ENCODE data around the gene CTSD.
"Not testable (repeated sequence)": the region's sequence is repeated elsewhere in the genome, so short reads cannot be mapped to it uniquely, and the experiment has no call there.

The CTSD gene

GRCh38 chr11:1782031-1782590 lies 18.4 kb upstream of the CTSD start:
- no peak for DNase-seq

DNA sequence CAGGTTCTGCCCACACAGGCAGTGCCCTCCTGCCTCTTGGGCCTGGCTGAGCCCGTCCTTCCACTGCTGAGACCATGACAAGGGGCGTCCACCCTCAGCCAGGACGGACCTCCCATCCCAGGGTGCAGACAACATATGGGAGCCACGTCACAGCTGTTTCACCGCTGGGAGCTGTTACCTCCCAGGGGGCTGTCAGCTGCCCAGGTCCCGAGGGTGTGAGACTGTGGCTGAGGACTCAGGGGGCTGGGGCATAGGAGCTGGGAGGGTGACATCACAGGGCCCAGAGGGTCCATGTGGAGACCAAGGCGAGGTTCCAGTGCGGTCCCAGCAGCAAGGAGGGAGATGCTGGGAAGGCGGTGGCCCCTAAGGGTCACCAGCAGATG lies 17.9 kb upstream of the CTSD start:
- DNase-seq: no peak

DNA sequence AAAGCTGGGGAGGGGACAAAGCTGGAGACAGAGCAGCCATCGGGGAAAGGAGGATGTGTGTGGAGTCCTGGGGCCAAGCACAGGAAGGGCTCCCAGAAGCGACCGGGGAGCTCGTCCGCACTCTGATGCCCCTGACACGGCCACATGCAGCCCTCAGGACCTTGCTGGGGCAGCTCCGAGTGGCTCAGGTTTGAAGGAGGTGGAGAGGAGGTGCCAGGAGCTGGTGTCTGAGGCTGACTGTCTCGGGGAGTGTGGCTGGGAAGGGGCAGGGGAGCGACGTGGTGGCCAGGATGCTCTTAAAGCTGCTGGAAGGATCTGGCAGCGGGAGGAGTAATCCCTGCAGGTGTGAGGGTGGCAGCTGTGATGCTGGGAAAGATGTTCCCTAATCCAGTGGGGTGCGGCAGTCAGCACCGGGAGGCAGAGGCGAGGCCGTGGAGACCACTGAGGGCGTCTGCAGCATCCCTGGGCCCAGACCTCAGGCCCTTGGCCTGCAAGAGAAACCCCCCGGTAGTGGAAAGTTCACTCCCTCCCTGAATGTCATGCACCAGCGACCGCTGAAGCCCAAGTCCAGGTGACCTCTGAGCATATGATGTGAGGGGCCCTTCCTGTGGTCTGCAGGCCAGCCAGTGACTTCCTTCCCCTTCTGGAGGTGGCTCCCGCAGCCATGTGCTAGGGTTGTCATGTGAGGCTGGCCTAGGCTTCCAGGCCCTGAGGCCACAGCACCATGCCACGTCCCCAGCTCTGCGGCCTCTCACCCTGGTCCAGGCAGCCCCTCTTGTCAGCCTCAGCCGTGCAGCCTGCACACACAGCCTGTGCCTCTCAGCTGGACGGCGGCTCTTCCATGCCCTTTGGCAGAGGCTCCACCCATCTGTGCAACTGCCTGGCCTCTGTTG lies 17.2 kb upstream of the CTSD start:
- DNase-seq: no peak

GRCh38 chr11:1779806-1780699 lies 16.3 kb upstream of the CTSD start:
- no peak for DNase-seq

GRCh38 chr11:1779034-1779805 lies 15.5 kb upstream of the CTSD start:
- DNase-seq: no peak

- DNase-seq: no peak
Observed at GRCh38 chr11:1778141-1778911, 14.6 kb upstream of the CTSD start.

- no peak for DNase-seq
Observed at GRCh38 chr11:1777737-1778136, 14.0 kb upstream of the CTSD start.

DNA sequence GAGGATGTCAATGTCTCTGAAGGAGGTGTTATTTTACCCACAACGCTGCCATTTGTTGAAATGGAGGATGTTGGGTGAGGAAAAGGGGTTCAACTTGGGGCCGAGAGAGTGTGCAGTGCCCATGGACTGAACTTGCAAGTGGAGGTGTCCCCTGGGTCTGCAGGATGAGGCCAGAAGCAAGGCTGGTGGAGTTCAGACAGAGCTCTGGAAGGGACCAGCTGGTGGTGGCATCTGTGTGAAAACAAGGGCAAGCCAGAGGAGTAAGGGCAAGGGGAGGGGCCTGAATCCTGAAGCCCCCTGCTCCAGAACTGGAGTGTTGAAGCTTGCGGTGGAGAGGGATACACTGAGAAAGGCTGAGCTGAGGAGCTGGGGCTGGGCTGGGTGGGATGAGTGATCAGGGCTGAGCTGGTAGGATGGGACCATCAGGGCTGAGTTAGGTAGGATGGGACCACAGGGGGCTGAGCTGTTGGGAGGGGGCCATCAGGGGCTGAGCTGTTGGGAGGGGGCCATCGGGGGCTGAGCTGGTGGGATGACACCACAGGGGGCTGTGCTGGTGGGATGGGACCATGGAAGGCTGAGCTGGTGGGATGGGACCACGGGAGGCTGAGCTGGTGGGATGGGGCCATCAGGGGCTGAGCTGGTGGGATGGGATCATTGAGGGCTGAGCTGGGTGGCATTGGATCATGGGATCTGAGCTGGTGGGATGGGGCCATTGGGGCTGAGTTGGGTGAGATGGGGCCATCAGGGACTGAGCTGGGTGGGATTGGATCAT lies 13.4 kb upstream of the CTSD start:
- no peak for DNase-seq

GRCh38 chr11:1776331-1776851 lies 12.7 kb upstream of the CTSD start:
- DNase-seq: no peak

DNA sequence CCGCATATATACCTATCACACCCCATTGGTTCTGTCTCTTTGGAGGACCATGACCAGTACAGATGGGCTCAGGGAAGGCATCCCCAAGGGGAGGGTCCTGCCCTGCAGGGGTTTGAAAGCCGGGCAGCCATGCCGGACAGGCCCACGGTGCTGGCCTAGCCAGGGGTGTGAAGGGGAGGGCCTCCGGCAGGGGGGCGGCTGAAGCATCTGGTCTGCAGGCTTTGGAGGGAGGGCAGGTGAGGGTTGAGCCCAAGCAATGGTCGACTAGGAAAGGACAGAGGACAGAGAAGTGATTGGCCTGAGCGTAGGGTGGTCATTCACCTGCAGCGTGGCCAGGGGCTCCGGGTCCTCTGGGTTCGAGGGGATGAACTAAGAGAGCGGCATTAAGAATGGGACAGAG lies 11.2 kb upstream of the CTSD start:
- no peak for DNase-seq

- no peak for DNase-seq
Observed at GRCh38 chr11:1773994-1774550, 10.3 kb upstream of the CTSD start.

DNA sequence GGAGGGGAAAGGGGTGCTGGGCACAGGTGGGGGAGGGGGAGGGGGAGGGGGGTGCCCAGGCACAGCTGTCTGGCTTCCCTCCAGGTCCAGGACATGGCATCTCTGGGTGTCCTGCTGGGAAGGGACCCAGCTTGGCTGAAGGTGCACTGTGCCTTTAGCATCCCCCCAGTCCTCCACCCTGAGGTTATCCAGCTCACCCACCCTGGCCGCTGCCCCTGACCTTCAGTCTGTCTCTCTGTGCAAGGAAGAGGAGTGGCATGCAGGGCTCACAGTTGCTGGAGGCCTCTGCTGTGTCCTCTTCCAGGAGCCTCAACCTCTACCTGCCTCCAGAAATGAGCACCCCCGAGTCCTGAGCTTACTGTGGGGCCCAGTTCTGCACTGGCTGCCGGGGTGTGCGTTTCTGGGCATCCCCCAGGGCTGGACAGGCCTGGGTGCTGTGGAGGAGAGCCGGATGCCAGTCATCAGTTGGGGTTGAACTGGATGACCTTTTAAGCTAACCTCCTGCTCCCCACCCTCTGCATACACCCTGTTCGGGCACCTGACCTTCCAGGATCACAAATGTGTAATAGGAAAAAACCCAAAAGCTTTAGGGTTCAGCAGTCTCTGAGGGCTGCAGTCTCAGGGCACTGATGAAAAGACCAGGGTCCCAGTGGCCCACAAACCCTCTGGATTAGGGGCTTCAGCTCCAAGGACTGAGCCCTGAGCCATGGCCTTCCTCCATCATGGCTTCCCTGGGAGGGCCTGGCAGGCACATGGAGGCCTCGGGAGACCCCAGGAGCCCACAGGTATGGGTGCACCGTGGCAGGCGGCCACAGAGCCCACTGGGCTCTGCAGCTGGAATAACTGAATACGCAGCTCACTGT lies 9.6 kb upstream of the CTSD start:
- DNase-seq: no peak

DNA sequence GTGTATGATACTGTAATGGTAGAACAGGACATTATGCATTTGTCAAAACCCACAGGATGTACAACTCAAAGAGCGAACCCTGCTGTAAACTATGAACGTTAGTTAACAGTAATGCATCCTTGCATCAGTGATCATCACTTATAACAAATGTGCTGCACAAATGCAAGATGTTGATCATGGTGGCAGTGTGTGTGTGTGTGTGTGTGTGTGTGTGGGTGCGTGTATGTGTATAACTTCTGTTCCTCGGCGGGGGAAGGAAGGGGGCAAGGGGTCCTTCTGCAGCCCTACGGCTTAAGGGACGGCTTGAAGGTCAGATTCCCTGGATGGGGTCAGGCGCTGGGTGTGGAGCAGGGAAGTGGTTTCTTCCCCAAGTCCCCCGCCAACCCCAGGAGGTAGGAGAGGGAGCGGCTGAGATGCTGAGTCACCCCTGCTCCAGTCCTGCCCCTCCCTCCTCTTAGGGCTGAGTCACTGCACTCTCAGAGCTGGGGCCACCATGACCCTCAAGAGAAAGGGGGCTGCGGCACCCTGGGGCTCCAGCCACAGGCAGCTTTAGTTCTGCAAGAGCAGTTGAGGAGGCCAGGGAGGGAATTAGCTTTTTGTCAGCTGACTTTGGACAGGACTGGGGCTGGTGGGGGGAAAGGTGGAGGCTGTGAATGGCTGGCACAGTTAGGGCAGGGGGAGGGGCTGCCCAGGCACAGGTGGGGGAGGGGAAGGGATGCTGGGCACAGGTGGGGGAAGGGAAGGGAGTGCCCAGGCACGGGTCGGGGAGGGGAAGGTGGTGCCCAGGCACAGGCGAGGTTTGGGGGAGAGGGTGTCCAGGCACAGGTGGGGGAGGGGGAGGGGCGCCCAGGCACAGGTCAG lies 8.8 kb upstream of the CTSD start:
- DNase-seq: no peak

DNA sequence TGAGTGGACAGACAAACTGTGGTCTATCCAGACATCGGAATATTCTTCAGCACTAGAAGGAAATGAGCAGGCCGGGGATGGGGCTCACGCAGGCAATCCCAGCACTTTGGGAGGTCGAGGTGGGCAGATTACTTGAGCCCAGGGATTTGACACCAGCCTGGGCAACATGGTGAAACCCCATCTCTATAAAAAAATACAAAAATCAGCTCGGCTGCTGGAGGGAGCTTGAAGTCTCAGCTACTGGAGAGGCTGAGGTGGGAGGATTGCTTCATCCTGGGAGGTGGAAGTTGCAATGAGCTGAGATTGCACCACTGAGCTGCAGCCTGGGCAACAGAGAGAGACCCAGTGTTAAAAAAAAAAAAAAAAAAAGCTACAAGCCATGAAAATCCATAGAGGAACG lies 8.0 kb upstream of the CTSD start:
- DNase-seq: no peak

GRCh38 chr11:1771273-1771672 lies 7.5 kb upstream of the CTSD start:
- no peak for DNase-seq

DNA sequence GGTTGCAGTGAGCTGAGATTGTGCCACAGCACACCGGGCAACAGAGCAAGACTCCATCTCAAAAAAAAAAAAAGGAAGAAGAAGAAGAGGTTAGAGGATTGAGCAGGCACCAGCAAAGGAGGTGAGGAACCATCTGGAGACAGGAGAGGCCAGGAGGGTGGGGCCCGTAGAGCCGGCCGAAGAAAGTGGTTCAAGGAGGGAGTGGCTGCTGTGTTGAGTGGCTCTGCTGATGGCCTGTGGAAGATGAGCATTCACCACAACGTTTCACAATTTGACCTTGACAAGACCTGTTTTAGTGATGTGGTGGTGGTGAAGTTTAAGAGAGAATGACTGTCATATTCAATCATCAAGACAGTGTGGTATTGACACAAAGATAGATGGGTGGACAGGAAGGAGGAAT lies 6.8 kb upstream of the CTSD start:
- DNase-seq: no peak

GRCh38 chr11:1770061-1770460 lies 6.3 kb upstream of the CTSD start:
- DNase-seq: no peak

DNA sequence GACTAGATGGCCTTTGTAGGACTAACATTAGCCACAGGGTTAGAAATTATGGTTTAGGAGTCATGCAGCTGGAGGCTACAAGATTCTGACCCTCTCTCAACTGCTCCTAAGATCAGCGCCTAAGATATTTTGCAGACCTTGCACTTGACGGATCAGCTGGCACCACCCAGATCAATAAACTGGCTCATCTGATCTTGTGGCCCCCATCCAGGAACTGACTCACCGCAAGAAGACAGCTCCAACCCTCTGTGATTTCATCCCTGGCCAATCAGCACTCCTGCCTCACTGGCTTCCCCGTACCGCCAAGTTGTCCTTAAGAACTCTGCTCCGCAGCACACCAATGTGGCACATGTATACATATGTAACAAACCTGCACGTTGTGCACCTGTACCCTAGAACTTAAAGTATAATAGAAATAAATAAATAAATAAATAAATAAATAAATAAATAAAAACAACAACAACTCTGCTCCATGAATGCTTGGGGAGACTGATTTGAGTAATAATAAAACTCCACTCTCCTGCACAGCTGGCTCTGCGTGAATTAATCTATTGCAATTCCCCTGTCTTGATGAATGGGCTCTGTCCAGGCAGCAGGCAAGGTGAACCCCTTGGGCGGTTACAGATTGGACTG lies 5.7 kb upstream of the CTSD start:
- DNase-seq: not testable (repeated sequence)

All from NCI-H345 (cell line).